Endothelial cell of umbilical vein (primary cell): ENCODE results near the gene LY9. TPM values are rescaled to one million over a fixed set of nuclear protein-coding genes. Genes with fewer than 3 reads are reported as not detected.

Experiments
- BruUV-seq: library from RNA; stranded (reverse); fragments of 400-500 nt; replicated peaks from 2 replicates; lab custom pipeline; 2021; lab: Mats Ljungman, UMichigan
- CTCF ChIA-PET: fragments of 300-600, 350-600 bp; sonication (Branson Sonifier 250); formaldehyde crosslinking; loops from one replicate; lab custom pipeline; 2021; ENCODE audit warnings: antibody characterized with exemption, inconsistent platforms; lab: Charles Lee
- POLR2A ChIA-PET: fragments of 300-600, 350-600 bp; sonication (Branson Sonifier 250); formaldehyde crosslinking; loops from one replicate; lab custom pipeline; 2021; ENCODE audit warnings: antibody characterized with exemption, inconsistent platforms; lab: Charles Lee
- DNase-seq: peaks from one replicate; pipeline ENCODE4 v3.0.0-alpha.2; 2011; ENCODE audit warnings: low read depth, low spot score
- FAIRE-seq: peaks from 2 replicates; lab custom pipeline; 2011; peaks lifted over from hg19 to GRCh38; lab: Jason Lieb, UNC
- H2AFZ ChIP-seq: 2 replicates; pipeline ENCODE4 v1.6.0; 2012; ENCODE audit warnings: low read depth, low read length, control low read depth, inconsistent platforms
- H3K27ac ChIP-seq: 2 replicates; pipeline ENCODE4 v1.5.1; 2011; ENCODE audit warnings: low read depth, mild to moderate bottlenecking, control low read depth, low read length, moderate library complexity; ENCODE audit not compliant: insufficient read depth
- H3K27me3 ChIP-seq, 2 experiments: 2 replicates each; pipeline versions ENCODE4 v1.6.0 to v1.6.1; 2011; ENCODE audit warnings: low read length in 2 of 2, mixed read lengths in 1 of 2; ENCODE audit not compliant: control insufficient read depth in 2 of 2, insufficient read depth in 2 of 2
- H3K36me3 ChIP-seq, 2 experiments: 2 replicates in 1 of 2; 3 replicates in 1 of 2; pipeline ENCODE4 v1.5.1; 2011; ENCODE audit warnings: low read length in 2 of 2, mild to moderate bottlenecking in 1 of 2, moderate library complexity in 1 of 2; ENCODE audit not compliant: control insufficient read depth in 2 of 2, insufficient read depth in 2 of 2; ENCODE audit errors: extremely low read depth in 1 of 2
- H3K4me1 ChIP-seq: 3 replicates; pipeline ENCODE4 v1.5.1; 2011; ENCODE audit warnings: mild to moderate bottlenecking, low read length; ENCODE audit not compliant: control insufficient read depth, insufficient read depth; ENCODE audit errors: extremely low read depth
- H3K4me2 ChIP-seq: 2 replicates; pipeline ENCODE4 v1.6.1; 2011; ENCODE audit warnings: low read length, control low read depth, mixed read lengths; ENCODE audit not compliant: insufficient read depth
- H3K4me3 ChIP-seq, 3 experiments: fragments of 200-600 bp in 1 of 3; sonication (generic), shearing (Covaris generic) in 1 of 3; replicated peaks in 1 of 3; 2 replicates each; pipeline ENCODE4 v1.5.1; 2011 to 2016; ENCODE audit warnings: control low read depth in 3 of 3, low read length in 3 of 3, mild to moderate bottlenecking in 2 of 3, inconsistent platforms in 1 of 3, low read depth in 1 of 3, moderate library complexity in 1 of 3; ENCODE audit not compliant: insufficient read depth in 1 of 3
- H3K79me2 ChIP-seq: 2 replicates; pipeline ENCODE4 v1.6.0; 2012; ENCODE audit warnings: low read length, inconsistent platforms; ENCODE audit not compliant: control insufficient read depth, insufficient read depth
- H3K9ac ChIP-seq: replicated peaks from 2 replicates; pipeline ENCODE3; 2011; ENCODE audit warnings: low read length, control low read depth; ENCODE audit not compliant: insufficient read depth; ENCODE audit errors: extremely low read depth
- H3K9me1 ChIP-seq: replicated peaks from 3 replicates; pipeline ENCODE4 v1.6.0; 2011; ENCODE audit warnings: mild to moderate bottlenecking, low read length; ENCODE audit not compliant: control insufficient read depth, insufficient read depth; ENCODE audit errors: extremely low read depth
- H3K9me3 ChIP-seq: replicated peaks from 2 replicates; pipeline ENCODE4 v1.5.1; 2012; ENCODE audit warnings: low read length, inconsistent platforms; ENCODE audit not compliant: control insufficient read depth, insufficient read depth
- H4K20me1 ChIP-seq: replicated peaks from 2 replicates; pipeline ENCODE3; 2011; ENCODE audit warnings: mild to moderate bottlenecking, low read length; ENCODE audit not compliant: control insufficient read depth, insufficient read depth; ENCODE audit errors: extremely low read depth
- CTCF ChIP-seq, 2 donors: IDR thresholded peaks; 1 replicate in 1 of 2; 2 replicates in 1 of 2; pipeline ENCODE4 v1.5.1; 2011; ENCODE audit warnings: low read length in 2 of 2, mild to moderate bottlenecking in 2 of 2, moderate library complexity in 2 of 2, control low read depth in 1 of 2, inconsistent platforms in 1 of 2, low read depth in 1 of 2; ENCODE audit not compliant: insufficient read depth in 1 of 2; ENCODE audit errors: extremely low read depth in 1 of 2
- EZH2 ChIP-seq: IDR thresholded peaks from 2 replicates; pipeline ENCODE4 v1.6.1; 2012; ENCODE audit warnings: borderline replicate concordance, low read depth, mild to moderate bottlenecking, moderate library complexity, low read length, inconsistent platforms; ENCODE audit not compliant: severe bottlenecking
- FOS ChIP-seq: IDR thresholded peaks from 2 replicates; pipeline ENCODE4 v1.6.1; 2011; ENCODE audit warnings: mild to moderate bottlenecking, low read length, moderate library complexity, borderline replicate concordance; ENCODE audit not compliant: insufficient read depth
- GATA2 ChIP-seq: IDR thresholded peaks from 2 replicates; pipeline ENCODE4 v1.7.0; 2011; ENCODE audit warnings: low read depth, mild to moderate bottlenecking, moderate library complexity, mixed read lengths, low read length; ENCODE audit not compliant: insufficient read length, insufficient read depth
- JUN ChIP-seq: IDR thresholded peaks from 2 replicates; pipeline ENCODE4 v1.6.1; 2011; ENCODE audit warnings: borderline replicate concordance, low read depth; ENCODE audit not compliant: insufficient read length, insufficient read depth
- MAX ChIP-seq: IDR thresholded peaks from 2 replicates; pipeline ENCODE4 v1.6.1; 2011; ENCODE audit not compliant: insufficient read depth, insufficient read length
- MYC ChIP-seq: IDR thresholded peaks from one replicate; pipeline ENCODE4 v1.6.1; 2011; ENCODE audit warnings: mild to moderate bottlenecking, low read depth, low read length
- POLR2A ChIP-seq: IDR thresholded peaks from 2 replicates; pipeline ENCODE4 v1.6.1; 2012; ENCODE audit warnings: low read depth, mild to moderate bottlenecking, control low read depth, low read length
- POLR2AphosphoS5 ChIP-seq: IDR thresholded peaks from 2 replicates; pipeline ENCODE4 v1.6.1; 2012; ENCODE audit warnings: low read depth, mild to moderate bottlenecking, control low read depth, low read length, moderate library complexity; ENCODE audit not compliant: insufficient read depth
- dilution Hi-C: fragments of 300-500 bp; cut with MboI; formaldehyde crosslinking; loops from one replicate; pipeline ENCODE4 v1.15.0; 2019; ENCODE audit warnings: low sequenced_read_pairs; ENCODE audit not compliant: extremely low pct_ligation_motif_present
- intact Hi-C: fragments of 100-400 bp; cut with micrococcal nuclease; formaldehyde crosslinking; loops from one replicate; pipeline ENCODE4 v1.10.0; 2022
- polyA plus RNA-seq, 4 experiments: library from polyadenylated mRNA; depleted of rRNA in 3 of 4; stranded (reverse) in 3 of 4; unstranded in 1 of 4; fragments of >200 nt; gene quantifications; 2 replicates each; pipeline versions ENCODE4 v1.2.1 to v1.2.3, GENCODE V29; 2011 to 2012; ENCODE audit warnings: missing spikeins in 1 of 4
- total RNA-seq: library from RNA; stranded (reverse); gene quantifications from 2 replicates; pipeline ENCODE4 v1.2.3, GENCODE V29; 2021

LY9 gene
- total and polyA plus RNA-seq, 2 donors (not counting 3 experiments of a cell fraction or from before 2014, with no cell fraction given), result not detected

DNA sequence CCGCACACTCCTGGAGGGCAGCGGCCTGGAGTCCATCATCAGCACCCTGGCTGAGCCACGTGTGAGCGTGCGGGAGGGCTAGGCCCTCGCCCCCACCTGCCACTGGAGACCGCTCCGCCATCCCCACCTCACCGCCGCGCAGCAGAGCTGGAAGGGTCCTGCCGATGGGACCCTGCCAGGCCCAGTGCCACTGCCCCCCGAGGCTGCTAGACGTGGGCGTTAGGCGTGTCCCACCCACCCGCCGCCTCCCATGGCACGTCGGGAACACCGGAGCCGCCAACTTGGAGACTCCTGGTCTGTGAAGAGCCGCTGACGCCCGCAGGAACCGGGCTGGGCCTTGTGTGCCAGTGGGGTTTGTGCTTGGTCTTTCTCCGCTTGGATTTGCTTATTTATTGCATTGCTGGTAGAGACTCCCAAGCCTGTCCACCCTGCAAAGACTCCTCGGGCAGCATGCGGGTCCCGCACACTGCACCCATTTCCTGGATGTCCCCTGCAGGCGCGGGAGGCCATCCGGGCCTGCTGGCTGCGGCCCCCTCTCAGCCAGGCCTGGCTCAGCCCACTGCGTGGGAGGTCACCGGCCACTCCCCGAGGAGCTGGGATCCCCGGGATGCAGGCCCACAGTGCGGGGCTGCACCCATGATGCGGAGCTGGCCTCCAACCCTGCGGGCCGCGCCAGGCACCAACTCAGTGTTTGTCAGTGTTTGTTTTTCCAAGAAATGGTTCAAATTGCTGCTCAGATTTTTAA is 6.0 kb downstream of the LY9 start:
- H3K9ac ChIP-seq, result no peak overlapping the region
- DNase-seq (no peak), FAIRE-seq (no peak)
- H3K79me2 ChIP-seq, result no peaks in the 10 kb centered on the region
- CTCF ChIA-PET, result interaction anchor here (0.9 kb wide), 1 partner anchor 51 kb away, joined by 4 read pairs; no protein-coding TSS in a partner anchor
- TF ChIP-seq CTCF (IDR thresholded peaks at IDR 0.05; ENCODE audit: extremely low read depth in 1 of 2, insufficient read depth in 1 of 2, low read depth in 1 of 2, low read length in 2 of 2) (no peak), GATA2 (no peak), JUN (no peak), POLR2A (no peak), MYC (no peak), POLR2AphosphoS5 (no peak), EZH2 (no peak), FOS (no peak), MAX (no peak)
- no peak overlapping the region for H3K27ac ChIP-seq
- intact Hi-C loops (no loop called here), dilution Hi-C loops (no loop called here)
- H3K36me3 ChIP-seq, result no peaks in the 10 kb centered on the region
- H3K9me3 ChIP-seq, result no peaks in the 10 kb centered on the region
- POLR2A ChIA-PET, result no interaction called here
- no peaks in the 10 kb centered on the region for H3K4me1 ChIP-seq
- H2AFZ ChIP-seq, result no peak overlapping the region
- no peak overlapping the region for H3K4me2 ChIP-seq
- no peaks in the 10 kb centered on the region for H3K27me3 ChIP-seq
- H4K20me1 ChIP-seq, result no peaks in the 10 kb centered on the region
- no peaks in the 10 kb centered on the region for H3K9me1 ChIP-seq
- no TSS peak for BruUV-seq
- H3K4me3 ChIP-seq, result no peak overlapping the region
